Skin epidermis (tissue), 12 donors: Measurements from ENCODE around the gene NFYC.

Experiments
- H3K27ac ChIP-seq, 21 experiments: fragments of 200-600 bp; sonication (generic) in 11 of 21; one replicate each; pipeline ENCODE4 v1.5.0; 2020; ENCODE audit warnings: mild to moderate bottlenecking in 3 of 21, inconsistent platforms in 2 of 21, moderate library complexity in 2 of 21
- H3K4me3 ChIP-seq, 7 experiments: fragments of 200-600 bp; sonication (generic) in 2 of 7; one replicate each; pipeline ENCODE4 v1.5.0; 2020; ENCODE audit warnings: inconsistent platforms in 2 of 7, mild to moderate bottlenecking in 2 of 7, moderate library complexity in 1 of 7

Gene NFYC

GRCh38 chr1:40802742-40803113 lies 111.2 kb downstream of the NFYC start:
- peak overlapping the region in 13 of 21 experiments; percentile 7 to 67 (median 41) for H3K27ac ChIP-seq
- peak overlapping the region in 5 of 7 experiments; percentile 16 to 44 (median 29) for H3K4me3 ChIP-seq

GRCh38 chr1:40803447-40803846 lies 111.9 kb downstream of the NFYC start:
- no peak overlapping the region for H3K4me3 ChIP-seq
- H3K27ac ChIP-seq, result peak overlapping the region in 7 of 21 experiments; percentile 6 to 67 (median 43)

GRCh38 chr1:40803902-40804301 lies 112.4 kb downstream of the NFYC start:
- no peak overlapping the region for H3K4me3 ChIP-seq
- H3K27ac ChIP-seq, result peak overlapping the region in 3 of 21 experiments; percentile 5 to 28 (median 6)

- no peak overlapping the region for H3K27ac ChIP-seq
These were observed 114.7 kb downstream of the NFYC start for GRCh38 chr1:40806240-40806639.

GRCh38 chr1:40806731-40807695 lies 115.5 kb downstream of the NFYC start:
- no peak overlapping the region for H3K4me3 ChIP-seq
- peak overlapping the region in 1 of 21 experiments; percentile 21 for H3K27ac ChIP-seq

More at GRCh38 chr1:40806240-40806639, 114.7 kb downstream of the NFYC start:
- no peak overlapping the region for H3K4me3 ChIP-seq

GRCh38 chr1:40808002-40808401 lies 116.5 kb downstream of the NFYC start:
- H3K4me3 ChIP-seq, result no peak overlapping the region

GRCh38 chr1:40808444-40808843 lies 116.9 kb downstream of the NFYC start:
- Histone ChIP-seq H3K27ac (no peak overlapping the region), H3K4me3 (no peak overlapping the region)

More at GRCh38 chr1:40808002-40808401, 116.5 kb downstream of the NFYC start:
- no peak overlapping the region for H3K27ac ChIP-seq

GRCh38 chr1:40808909-40809308 lies 117.4 kb downstream of the NFYC start:
- Histone ChIP-seq H3K4me3 (no peak overlapping the region), H3K27ac (no peak overlapping the region)

- Histone ChIP-seq H3K4me3 (no peak overlapping the region), H3K27ac (no peak overlapping the region)
These were observed 119.4 kb downstream of the NFYC start for GRCh38 chr1:40810927-40811326.

GRCh38 chr1:40815420-40815819 lies 123.9 kb downstream of the NFYC start:
- H3K27ac ChIP-seq, result no peak overlapping the region
- H3K4me3 ChIP-seq, result no peak overlapping the region

GRCh38 chr1:40817791-40818263 lies 126.3 kb downstream of the NFYC start:
- Histone ChIP-seq H3K27ac (peak overlapping the region in 1 of 21 experiments; percentile 35), H3K4me3 (peak overlapping the region in 6 of 7 experiments; percentile 18 to 39 (median 34))

GRCh38 chr1:40818264-40818961 lies 126.9 kb downstream of the NFYC start:
- Histone ChIP-seq H3K27ac (peak overlapping the region in 2 of 21 experiments; percentile 35 to 46), H3K4me3 (peak overlapping the region; percentile 18 to 39 (median 32))

- H3K4me3 ChIP-seq, result peak overlapping the region in 1 of 7 experiments; percentile 18
- H3K27ac ChIP-seq, result no peak overlapping the region
These were observed 127.6 kb downstream of the NFYC start for GRCh38 chr1:40819101-40819500.

- Histone ChIP-seq H3K27ac (no peak overlapping the region), H3K4me3 (no peak overlapping the region)
These were observed 128.8 kb downstream of the NFYC start for GRCh38 chr1:40820251-40820797.
